HEK293T (cell line): Measurements from ENCODE around the gene UBC.

Experiments
- ELF4 ChIP-seq: fragments of 450-650 bp; IDR thresholded peaks from 2 replicates; pipeline ENCODE4 v1.6.1; 2017; ENCODE audit warnings: antibody characterized with exemption
- FOXA1 ChIP-seq: fragments of 450-650 bp; IDR thresholded peaks from 2 replicates; pipeline ENCODE4 v1.6.1; 2016; ENCODE audit warnings: mild to moderate bottlenecking
- SUZ12 ChIP-seq: fragments of 450-650 bp; IDR thresholded peaks from 2 replicates; pipeline ENCODE4 v1.6.1; 2016; ENCODE audit warnings: mild to moderate bottlenecking

DNA sequence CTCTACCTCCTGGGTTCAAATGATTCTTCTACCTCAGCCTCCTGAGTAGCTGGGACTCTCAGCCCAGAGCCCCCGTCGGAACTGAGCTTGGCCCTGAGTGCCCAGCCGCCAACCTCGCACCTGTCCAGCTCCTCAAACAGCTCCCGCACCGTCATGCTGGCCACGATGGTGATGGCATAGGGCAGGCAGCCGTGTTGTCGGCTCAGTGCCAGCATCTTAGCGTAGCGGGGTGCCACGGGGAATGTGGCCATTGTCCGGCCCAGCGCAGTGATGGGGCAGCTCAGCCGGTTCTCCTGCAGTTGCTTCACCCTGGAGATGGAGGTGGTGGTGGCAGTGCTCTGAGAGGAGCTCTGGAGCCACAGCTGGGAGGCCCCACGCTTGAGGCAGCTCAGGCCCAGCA is 42.1 kb upstream of the UBC start:
- no peak for TF ChIP-seq FOXA1
- TF ChIP-seq ELF4: no peak
- TF ChIP-seq SUZ12: no peak
